T-helper 2 cell treated with Interferon-gamma antibody and Interleukin-4, amounts not matched to agents 5 μg/mL and 100 μg/mL, for 36 hours (primary cell): ENCODE measurements around the gene BANK1.

Experiments used
- DNase-seq: peaks from one replicate; pipeline ENCODE4 v3.0.0; 2021; ENCODE audit warnings: low spot score
- H3K27ac Mint-ChIP-seq: one replicate; pipeline ENCODE4 v1.8.0; 2021; ENCODE audit warnings: mild to moderate bottlenecking, mixed read lengths
- H3K27me3 Mint-ChIP-seq: one replicate; pipeline ENCODE4 v1.8.0; 2021; ENCODE audit warnings: low read depth, mixed read lengths
- H3K36me3 Mint-ChIP-seq: one replicate; pipeline ENCODE4 v1.8.0; 2021; ENCODE audit warnings: low read depth, mixed read lengths
- H3K4me1 Mint-ChIP-seq: one replicate; pipeline ENCODE4 v1.8.0; 2021; ENCODE audit warnings: low read depth, mixed read lengths
- H3K4me3 Mint-ChIP-seq: one replicate; pipeline ENCODE4 v1.8.0; 2022; ENCODE audit warnings: mild to moderate bottlenecking, moderate library complexity, mixed read lengths
- H3K9me3 Mint-ChIP-seq: one replicate; pipeline ENCODE4 v1.8.0; 2021; ENCODE audit warnings: mixed read lengths

Gene BANK1

DNA sequence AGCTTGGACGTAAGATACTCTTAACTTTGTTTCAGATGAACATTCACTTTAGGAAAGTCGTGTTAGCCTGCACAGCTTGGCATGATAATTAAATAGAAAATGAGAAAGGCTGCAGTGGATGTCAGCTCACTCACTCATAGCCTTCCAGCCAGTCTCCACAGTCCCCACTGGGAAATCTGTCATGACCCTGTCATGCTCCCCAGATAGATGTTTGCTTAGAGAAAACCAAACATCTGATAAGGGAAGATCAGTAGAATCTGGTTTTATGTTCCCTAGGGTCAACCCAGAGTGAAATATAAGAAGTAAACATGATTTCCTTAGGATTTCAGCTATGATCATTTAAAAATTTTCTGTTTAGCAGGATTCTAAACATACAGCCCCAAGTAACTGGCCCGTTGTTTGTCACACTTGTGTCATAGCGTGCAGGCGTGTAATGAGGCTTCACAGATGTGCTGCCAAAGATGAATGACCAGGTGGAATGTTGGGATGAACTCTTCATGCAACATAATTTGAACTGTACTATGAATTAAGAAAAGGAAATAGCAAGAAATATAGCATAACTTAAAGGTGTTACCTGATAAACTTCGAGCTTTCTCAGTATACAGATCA lies 180.1 kb downstream of the BANK1 start:
- H3K4me1 Mint-ChIP-seq: no peaks in the 10 kb centered on the region
- no peak for DNase-seq
- H3K9me3 Mint-ChIP-seq: no peaks in the 10 kb centered on the region
- H3K36me3 Mint-ChIP-seq: no peaks in the 10 kb centered on the region
- H3K4me3 Mint-ChIP-seq: no peak overlapping the region
- H3K27me3 Mint-ChIP-seq: no peaks in the 10 kb centered on the region
- H3K27ac Mint-ChIP-seq: no peak overlapping the region

GRCh38 chr4:101972791-101973190 lies 182.3 kb downstream of the BANK1 start:
- no peak for DNase-seq
- no peaks in the 10 kb centered on the region for H3K9me3 Mint-ChIP-seq
- no peaks in the 10 kb centered on the region for H3K36me3 Mint-ChIP-seq
- no peaks in the 10 kb centered on the region for H3K4me1 Mint-ChIP-seq
- H3K27me3 Mint-ChIP-seq: no peaks in the 10 kb centered on the region
- no peak overlapping the region for H3K4me3 Mint-ChIP-seq
- no peak overlapping the region for H3K27ac Mint-ChIP-seq

DNA sequence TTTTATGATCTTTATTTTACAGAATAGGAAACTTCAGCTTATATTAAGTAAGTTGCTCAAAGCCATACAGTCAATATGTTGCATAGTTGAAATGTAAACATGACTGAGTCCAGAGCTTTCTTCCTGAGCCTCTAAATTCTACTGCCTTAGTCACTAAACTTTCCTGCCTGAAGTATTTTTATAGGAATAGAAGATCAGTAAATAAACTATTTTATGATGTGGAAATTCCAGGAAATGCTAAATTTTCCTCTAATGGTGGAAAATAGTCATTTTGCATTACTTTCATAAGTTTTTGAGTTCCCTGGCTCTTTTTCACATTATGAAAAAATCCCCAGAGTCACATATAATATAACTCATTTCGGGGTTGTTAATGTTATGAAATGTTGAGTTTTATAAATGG lies 182.8 kb downstream of the BANK1 start:
- Mint-ChIP-seq H3K4me1 (no peaks in the 10 kb centered on the region), H3K27ac (no peak overlapping the region), H3K4me3 (no peak overlapping the region), H3K9me3 (no peaks in the 10 kb centered on the region), H3K27me3 (no peaks in the 10 kb centered on the region), H3K36me3 (no peaks in the 10 kb centered on the region)
- no peak for DNase-seq

GRCh38 chr4:101977076-101977475 lies 186.5 kb downstream of the BANK1 start:
- Mint-ChIP-seq H3K36me3 (no peaks in the 10 kb centered on the region), H3K9me3 (no peaks in the 10 kb centered on the region), H3K27ac (no peak overlapping the region), H3K4me1 (no peaks in the 10 kb centered on the region), H3K27me3 (no peaks in the 10 kb centered on the region), H3K4me3 (no peak overlapping the region)
- DNase-seq: no peak

GRCh38 chr4:101981756-101982155 lies 191.2 kb downstream of the BANK1 start:
- H3K27ac Mint-ChIP-seq: no peak overlapping the region
- H3K9me3 Mint-ChIP-seq: no peaks in the 10 kb centered on the region
- no peaks in the 10 kb centered on the region for H3K4me1 Mint-ChIP-seq
- no peaks in the 10 kb centered on the region for H3K36me3 Mint-ChIP-seq
- no peak overlapping the region for H3K4me3 Mint-ChIP-seq
- H3K27me3 Mint-ChIP-seq: no peaks in the 10 kb centered on the region
- no peak for DNase-seq

- H3K4me3 Mint-ChIP-seq: no peak overlapping the region
- H3K27ac Mint-ChIP-seq: no peak overlapping the region
- H3K4me1 Mint-ChIP-seq: no peaks in the 10 kb centered on the region
- DNase-seq: no peak
- H3K27me3 Mint-ChIP-seq: no peaks in the 10 kb centered on the region
- no peaks in the 10 kb centered on the region for H3K36me3 Mint-ChIP-seq
- H3K9me3 Mint-ChIP-seq: no peaks in the 10 kb centered on the region
Measured at GRCh38 chr4:101983835-101984234, 193.3 kb downstream of the BANK1 start.

- no peak for DNase-seq
- no peaks in the 10 kb centered on the region for H3K4me1 Mint-ChIP-seq
- H3K36me3 Mint-ChIP-seq: no peaks in the 10 kb centered on the region
- no peaks in the 10 kb centered on the region for H3K27me3 Mint-ChIP-seq
- H3K9me3 Mint-ChIP-seq: no peaks in the 10 kb centered on the region
- H3K4me3 Mint-ChIP-seq: no peak overlapping the region
- H3K27ac Mint-ChIP-seq: no peak overlapping the region
Measured at GRCh38 chr4:101987623-101988243, 197.2 kb downstream of the BANK1 start.

- Mint-ChIP-seq H3K27me3 (no peaks in the 10 kb centered on the region), H3K4me3 (no peak overlapping the region), H3K27ac (no peak overlapping the region), H3K9me3 (no peaks in the 10 kb centered on the region), H3K36me3 (no peaks in the 10 kb centered on the region), H3K4me1 (no peaks in the 10 kb centered on the region)
- no peak for DNase-seq
Measured at GRCh38 chr4:101989551-101989950, 199.0 kb downstream of the BANK1 start.

GRCh38 chr4:101992446-101992845 lies 201.9 kb downstream of the BANK1 start:
- Mint-ChIP-seq H3K4me3 (no peak overlapping the region), H3K9me3 (no peaks in the 10 kb centered on the region), H3K27me3 (no peaks in the 10 kb centered on the region), H3K4me1 (no peaks in the 10 kb centered on the region), H3K27ac (no peak overlapping the region), H3K36me3 (no peaks in the 10 kb centered on the region)
- DNase-seq: no peak

GRCh38 chr4:101993002-101993841 lies 202.7 kb downstream of the BANK1 start:
- Mint-ChIP-seq H3K9me3 (no peaks in the 10 kb centered on the region), H3K27ac (no peak overlapping the region), H3K36me3 (no peaks in the 10 kb centered on the region), H3K4me1 (no peaks in the 10 kb centered on the region), H3K27me3 (peaks cover 2% of the 10 kb centered on the region), H3K4me3 (no peak overlapping the region)
- DNase-seq: no peak

DNA sequence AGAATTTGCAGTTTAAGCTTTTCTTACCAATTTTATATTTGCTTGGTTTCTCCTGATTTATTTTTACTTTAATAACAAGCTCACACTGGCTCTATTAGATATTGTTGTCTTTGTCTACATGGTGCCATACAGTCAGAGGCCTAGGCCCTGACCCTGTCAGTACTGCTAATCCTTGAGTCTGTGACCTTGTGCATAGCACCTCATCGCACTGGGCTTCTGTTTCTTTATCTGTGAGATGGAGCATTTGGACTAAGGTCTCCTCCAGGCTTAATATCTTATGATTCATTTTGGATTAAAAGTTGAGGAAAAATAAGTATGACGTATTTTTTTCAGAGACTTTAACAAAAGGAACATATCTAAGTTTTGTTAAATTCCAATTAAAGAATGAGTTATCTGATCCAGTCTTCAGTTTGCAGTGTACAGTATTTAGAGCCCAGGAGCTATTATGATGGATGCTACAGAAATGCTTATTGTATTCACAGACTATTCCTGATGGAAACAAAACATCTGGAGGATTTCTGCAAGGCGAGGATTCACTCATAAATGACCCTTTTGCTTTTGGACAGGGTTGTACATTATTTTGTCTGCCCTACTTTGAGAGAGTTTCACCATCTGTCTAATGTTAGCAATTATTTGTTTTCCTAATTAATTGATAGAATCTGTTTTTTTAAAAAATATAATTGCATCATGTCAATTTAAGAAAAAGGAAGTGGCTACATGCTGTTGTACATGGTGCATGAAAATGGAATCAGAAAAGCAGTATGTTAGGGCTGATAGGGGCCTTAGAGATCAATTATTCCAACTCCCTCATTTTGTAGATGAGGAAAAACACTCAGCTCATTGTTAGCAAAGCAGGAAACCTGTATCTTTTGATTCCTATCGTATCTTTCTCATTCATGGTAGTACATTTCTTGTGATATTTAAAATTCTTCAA lies 203.6 kb downstream of the BANK1 start:
- no peak overlapping the region for H3K4me3 Mint-ChIP-seq
- H3K9me3 Mint-ChIP-seq: no peaks in the 10 kb centered on the region
- no peak for DNase-seq
- peaks cover 4% of the 10 kb centered on the region for H3K27me3 Mint-ChIP-seq
- no peak overlapping the region for H3K27ac Mint-ChIP-seq
- H3K36me3 Mint-ChIP-seq: no peaks in the 10 kb centered on the region
- H3K4me1 Mint-ChIP-seq: no peaks in the 10 kb centered on the region

GRCh38 chr4:102007959-102008425 lies 217.5 kb downstream of the BANK1 start:
- Mint-ChIP-seq H3K9me3 (no peaks in the 10 kb centered on the region), H3K27ac (no peak overlapping the region), H3K4me1 (peaks cover 11% of the 10 kb centered on the region), H3K27me3 (peaks cover 7% of the 10 kb centered on the region), H3K36me3 (no peaks in the 10 kb centered on the region), H3K4me3 (no peak overlapping the region)
- DNase-seq: peak; percentile 18

DNA sequence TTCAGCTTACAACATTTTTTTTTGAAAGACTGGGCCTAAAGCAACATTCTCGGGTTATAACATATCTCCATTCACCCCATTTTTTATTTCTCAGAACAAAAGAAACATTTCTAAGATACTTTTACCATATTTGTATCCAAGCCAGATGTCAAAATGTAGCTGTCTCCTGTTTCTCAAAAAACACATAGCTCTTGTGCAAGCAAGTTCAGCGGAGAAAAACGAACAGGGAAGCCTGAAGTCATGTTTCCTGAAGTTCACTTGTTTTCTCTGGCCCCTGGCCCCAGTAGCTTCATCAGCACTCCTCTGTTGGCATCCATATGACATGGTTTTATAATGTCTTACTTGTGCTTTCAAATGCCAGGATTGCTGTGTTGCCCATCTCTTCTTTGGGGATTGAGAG lies 218.2 kb downstream of the BANK1 start:
- Mint-ChIP-seq H3K9me3 (no peaks in the 10 kb centered on the region), H3K4me3 (no peak overlapping the region), H3K27me3 (peaks cover 8% of the 10 kb centered on the region), H3K27ac (no peak overlapping the region), H3K4me1 (peaks cover 11% of the 10 kb centered on the region), H3K36me3 (no peaks in the 10 kb centered on the region)
- no peak for DNase-seq
